Hepatocyte (in vitro differentiated cells): ENCODE measurements around the gene GRK5.

ENCODE experiments used
- CTCF ChIP-seq: fragments of 200-600 bp; sonication (generic); IDR thresholded peaks from 2 replicates; pipeline ENCODE4 v1.5.1; 2016; ENCODE audit warnings: antibody characterized with exemption, mild to moderate bottlenecking; ENCODE audit not compliant: poor library complexity
- EZH2 ChIP-seq: fragments of 200-600 bp; sonication (generic); IDR thresholded peaks from 2 replicates; pipeline ENCODE4 v1.6.1; 2016; ENCODE audit warnings: antibody characterized with exemption, mild to moderate bottlenecking, borderline replicate concordance
- EZH2phosphoT487 ChIP-seq: fragments of 200-600 bp; sonication (generic); IDR thresholded peaks from one replicate; pipeline ENCODE4 v1.6.1; 2018; ENCODE audit warnings: antibody characterized with exemption, mild to moderate bottlenecking, low read depth, moderate library complexity; ENCODE audit not compliant: unreplicated experiment, severe bottlenecking

DNA sequence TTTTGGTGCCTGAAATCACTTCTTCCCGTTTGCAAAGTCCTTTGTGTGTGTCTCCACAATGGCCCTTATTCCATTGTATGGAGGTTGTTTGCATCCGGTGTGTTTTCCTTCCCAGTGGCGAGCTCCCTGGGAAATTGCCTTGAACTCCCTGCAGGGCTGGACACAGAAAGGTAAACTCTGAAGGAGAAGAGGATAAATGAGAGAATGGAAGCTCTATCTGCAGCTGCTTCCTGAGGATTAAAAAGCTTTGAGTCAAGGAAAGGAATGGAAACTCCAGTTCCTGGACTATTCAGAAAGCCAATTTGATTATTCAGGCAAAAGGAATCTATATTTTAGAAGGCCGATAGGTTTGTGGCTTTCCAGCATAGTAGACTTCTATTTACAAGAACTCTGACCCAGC lies 4.4 kb upstream of the GRK5 start:
- TF ChIP-seq CTCF (no peak), EZH2 (no peak), EZH2phosphoT487 (no peak)
